HG03159 (cell line): ENCODE measurements around the gene POLR2L.

ENCODE experiments used
- ATAC-seq: cut with Tn5 transposase; IDR thresholded peaks from one replicate; pipeline ENCODE4 v1.9.1; 2021; ENCODE audit warnings: mild to moderate bottlenecking, moderate library complexity; ENCODE audit not compliant: unreplicated experiment

The POLR2L gene

GRCh38 chr11:828506-829175 lies 13.7 kb downstream of the POLR2L start:
- no peak for ATAC-seq

DNA sequence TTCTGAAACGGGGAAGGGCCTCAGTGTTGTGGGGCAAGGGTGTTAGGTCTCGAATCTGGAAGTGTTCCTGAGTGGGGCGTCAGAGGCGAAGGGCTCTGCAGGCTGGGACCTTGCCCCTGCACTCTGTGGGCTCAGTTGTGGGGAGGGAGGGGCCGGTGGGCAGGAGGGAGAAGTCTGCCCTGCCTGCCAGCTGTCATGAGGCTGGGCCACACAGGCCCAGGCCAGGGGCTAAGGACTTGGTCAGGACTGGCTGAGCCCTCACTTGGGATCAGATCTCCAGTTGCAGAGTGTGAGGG lies 14.5 kb downstream of the POLR2L start, which contains the start of gene CRACR2B:
Gene CRACR2B, plus strand, starts transcription at position 23 of the 296 bp plus-strand sequence. CDS start 689 bp downstream, outside the sequence.
- ATAC-seq: no peak

DNA sequence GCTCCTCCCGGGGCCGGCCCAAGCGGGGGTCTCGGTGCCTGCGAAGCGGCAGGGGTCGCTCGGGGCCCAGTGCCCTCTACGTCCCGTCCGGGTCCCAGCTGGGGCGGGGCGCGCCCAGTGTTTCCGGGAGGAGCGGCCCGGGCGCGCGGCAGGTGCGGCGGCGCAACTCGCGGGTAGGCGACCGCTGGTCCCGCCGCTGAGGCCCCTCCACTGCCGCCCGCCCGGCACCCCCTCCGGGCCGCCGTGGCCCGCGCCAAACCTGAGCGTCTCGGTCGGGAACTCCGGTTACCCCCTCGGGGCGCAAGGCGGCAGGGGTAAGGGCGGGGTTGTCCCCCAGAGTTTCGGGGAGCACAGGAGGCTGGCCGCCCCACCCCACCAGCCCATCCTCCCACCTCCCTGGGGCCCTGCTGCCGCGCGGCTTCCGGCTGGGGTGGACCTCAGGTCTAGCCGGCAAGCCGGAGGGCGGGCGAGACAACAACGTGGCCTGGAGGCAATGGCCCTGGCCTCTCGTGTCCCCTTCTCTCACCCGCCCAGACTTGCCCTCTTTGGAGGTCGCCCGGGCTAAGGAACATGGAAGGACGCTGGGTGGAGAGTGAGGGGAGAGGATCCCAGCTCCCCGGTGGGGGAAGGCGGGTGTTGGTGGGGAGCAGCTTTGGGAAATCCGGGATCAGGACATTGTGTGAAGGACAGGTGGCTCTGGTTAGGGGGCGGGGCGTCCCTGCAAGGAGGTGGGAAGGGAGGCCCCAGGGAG lies 15.0 kb downstream of the POLR2L start:
- no peak for ATAC-seq

DNA sequence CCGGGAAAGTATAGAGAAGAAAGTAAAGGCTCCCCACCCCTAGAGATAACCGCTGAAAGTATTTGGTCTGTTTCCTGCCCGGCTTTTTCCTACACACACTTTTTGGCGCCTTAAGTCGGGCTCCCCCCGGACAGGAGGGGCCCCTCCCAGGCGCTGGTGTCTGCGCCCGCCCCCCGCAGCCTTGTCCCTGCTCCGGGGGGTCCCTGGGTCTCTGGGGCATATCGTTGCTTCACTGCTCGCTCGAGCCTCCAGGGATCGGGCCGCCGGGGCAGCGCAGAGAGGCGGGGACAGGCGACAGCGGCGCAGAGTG lies 15.5 kb downstream of the POLR2L start:
- ATAC-seq: no peak

GRCh38 chr11:826227-826621 lies 16.1 kb downstream of the POLR2L start:
- no peak for ATAC-seq

- no peak for ATAC-seq
These were observed 16.7 kb downstream of the POLR2L start for GRCh38 chr11:825366-826226.

DNA sequence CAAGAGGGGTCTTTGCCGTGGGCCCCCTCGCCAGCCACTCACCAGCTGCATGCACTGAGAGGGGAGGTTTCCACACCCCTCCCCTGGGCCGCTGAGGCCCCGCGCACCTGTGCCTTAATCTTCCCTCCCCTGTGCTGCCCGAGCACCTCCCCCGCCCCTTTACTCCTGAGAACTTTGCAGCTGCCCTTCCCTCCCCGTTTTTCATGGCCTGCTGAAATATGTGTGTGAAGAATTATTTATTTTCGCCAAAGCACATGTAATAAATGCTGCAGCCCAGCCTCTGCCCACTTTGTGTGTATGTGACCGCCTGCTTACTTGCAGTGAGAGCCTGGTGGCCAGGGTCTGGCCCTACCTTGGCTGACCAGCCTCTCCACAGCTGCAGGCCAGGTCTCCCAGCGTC lies 17.4 kb downstream of the POLR2L start:
- ATAC-seq: no peak

DNA sequence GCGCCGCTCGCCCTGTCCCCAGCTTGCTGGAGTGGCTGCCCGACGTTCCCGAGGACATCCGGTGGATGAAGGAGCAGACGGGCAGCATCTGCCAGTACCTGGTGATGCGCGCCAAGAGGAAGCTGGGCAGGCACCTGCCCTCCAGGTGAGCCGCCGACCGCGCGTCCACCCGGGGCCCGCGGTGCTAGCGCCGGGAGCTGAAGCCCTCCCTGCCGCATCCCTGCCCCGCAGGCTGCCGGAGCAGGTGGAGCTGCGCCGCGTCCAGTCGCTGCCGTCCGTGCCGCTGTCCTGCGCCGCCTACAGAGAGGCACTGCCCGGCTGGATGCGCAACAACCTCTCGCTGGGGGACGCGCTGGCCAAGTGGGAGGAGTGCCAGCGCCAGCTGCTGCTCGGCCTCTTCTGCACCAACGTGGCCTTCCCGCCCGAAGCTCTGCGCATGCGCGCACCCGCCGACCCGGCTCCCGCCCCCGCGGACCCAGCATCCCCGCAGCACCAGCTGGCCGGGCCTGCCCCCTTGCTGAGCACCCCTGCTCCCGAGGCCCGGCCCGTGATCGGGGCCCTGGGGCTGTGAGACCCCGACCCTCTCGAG lies 17.9 kb downstream of the POLR2L start:
- no peak for ATAC-seq

DNA sequence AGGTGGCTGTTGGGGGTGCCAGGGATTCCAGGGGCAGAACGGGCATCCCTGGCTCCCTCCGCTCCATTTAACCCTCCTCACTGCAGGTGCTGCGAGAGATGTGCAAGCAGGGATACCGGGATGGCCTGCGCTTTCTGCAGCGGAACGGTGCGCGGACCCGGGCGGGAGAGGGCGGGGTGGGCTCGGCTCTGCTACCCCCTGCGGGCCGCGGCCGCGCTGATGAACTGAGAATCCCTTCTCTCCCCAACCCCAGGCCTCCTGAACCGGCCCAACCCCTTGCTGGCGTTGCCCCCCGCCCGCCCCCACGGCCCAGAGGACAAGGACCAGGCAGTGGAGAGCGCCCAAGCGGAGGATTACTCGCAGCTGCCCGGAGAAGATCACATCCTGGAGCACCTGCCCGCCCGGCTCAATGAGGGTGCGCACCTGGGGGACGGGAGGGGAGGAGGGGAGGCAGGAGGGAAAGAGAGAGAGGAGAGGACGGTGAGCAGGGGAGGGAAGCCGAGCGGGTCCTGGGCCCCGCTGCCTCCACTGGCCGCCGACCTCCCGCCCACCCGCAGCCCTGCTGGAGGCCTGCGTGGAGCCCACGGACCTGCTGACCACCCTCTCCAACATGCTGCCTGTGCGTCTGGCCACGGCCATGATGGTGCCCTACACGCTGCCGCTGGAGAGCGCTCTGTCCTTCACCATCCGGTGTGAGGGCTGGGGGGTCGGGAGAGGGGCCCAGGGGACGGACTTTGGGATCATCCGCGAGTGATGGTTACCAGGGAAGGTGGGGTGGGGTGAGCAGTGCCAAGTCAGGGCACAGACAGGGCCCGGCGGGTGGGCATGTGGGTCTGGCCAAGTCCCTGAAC lies 18.7 kb downstream of the POLR2L start:
- no peak for ATAC-seq

DNA sequence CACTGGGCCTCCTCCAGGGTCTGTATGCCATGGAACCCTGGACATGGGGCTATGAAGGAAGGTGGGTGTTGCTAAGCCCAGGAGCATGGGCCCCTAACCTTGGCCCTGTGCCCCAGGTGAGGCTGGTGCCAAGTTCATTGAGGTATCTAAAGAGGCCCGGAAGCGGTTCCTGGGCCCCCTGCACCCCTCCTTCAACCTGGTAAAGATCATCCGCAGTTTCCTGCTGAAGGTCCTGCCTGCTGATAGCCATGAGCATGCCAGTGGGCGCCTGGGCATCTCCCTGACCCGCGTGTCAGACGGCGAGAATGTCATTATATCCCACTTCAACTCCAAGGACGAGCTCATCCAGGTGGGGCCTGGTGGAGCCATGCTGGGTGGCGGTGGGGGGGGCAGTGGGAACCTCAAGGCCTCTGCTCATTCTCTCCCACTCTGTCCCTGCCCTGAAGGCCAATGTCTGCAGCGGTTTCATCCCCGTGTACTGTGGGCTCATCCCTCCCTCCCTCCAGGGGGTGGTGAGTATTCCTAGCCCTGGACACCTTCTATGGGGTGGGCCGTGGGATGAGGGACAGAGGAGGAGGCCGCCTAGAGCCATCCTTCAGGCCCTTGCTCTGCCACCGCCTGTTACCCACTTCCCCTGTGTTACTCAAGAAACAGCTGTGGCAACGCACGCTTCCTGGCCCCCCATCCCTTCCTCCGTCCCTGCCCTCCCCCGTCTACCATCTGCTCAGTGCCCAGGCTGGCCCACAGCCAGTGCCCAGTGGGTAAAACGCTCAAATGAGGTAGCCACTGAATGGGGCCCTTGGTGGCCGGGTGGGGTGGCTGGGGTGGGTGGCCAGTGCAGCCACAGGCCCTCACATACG lies 20.6 kb downstream of the POLR2L start:
- no peak for ATAC-seq

DNA sequence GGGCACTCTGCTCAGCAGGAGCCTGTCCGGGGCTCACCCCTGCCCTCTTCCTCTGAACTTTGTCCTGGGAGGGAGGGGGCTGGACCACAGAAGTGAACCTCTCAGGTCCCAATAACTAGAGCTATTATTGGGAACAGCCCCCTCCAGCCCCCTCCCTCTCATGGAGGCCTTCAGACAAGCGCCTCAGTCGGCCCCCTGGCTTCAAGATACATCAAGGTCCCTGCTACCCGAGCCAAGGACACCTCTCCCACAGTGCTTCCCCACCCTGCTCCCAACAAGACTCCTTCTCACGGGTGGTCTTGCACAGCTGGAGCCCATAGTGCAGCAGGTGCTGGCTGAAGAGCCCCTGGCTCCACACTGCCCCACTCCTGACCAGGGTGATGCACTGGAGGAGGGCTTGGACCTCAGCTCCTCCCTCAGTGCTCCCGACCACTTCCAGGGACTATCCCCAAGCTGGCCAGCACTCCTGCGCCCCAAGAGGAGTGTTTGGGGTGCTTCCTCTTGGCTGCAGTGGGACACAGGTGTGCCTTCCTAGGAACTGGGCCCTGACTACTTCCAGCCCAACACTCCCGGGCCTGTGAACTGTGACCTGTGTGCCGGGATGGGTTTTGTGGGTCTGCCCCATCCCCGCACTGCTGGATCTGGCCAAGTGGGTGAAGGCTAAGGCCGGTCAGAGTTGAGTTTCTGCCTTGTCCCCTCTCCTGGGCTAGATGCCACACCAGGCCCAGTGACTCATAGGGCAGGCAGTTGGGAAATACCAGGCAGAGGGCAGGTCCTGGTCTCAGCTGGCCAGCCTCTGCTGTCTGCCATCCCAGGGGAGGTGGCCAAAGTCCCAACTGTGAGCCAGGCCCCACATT lies 21.4 kb downstream of the POLR2L start:
- ATAC-seq: no peak

GRCh38 chr11:819943-820649 lies 22.2 kb downstream of the POLR2L start:
- peak; percentile 60 for ATAC-seq

GRCh38 chr11:819129-819931 lies 23.0 kb downstream of the POLR2L start:
- ATAC-seq: peak; percentile 54

DNA sequence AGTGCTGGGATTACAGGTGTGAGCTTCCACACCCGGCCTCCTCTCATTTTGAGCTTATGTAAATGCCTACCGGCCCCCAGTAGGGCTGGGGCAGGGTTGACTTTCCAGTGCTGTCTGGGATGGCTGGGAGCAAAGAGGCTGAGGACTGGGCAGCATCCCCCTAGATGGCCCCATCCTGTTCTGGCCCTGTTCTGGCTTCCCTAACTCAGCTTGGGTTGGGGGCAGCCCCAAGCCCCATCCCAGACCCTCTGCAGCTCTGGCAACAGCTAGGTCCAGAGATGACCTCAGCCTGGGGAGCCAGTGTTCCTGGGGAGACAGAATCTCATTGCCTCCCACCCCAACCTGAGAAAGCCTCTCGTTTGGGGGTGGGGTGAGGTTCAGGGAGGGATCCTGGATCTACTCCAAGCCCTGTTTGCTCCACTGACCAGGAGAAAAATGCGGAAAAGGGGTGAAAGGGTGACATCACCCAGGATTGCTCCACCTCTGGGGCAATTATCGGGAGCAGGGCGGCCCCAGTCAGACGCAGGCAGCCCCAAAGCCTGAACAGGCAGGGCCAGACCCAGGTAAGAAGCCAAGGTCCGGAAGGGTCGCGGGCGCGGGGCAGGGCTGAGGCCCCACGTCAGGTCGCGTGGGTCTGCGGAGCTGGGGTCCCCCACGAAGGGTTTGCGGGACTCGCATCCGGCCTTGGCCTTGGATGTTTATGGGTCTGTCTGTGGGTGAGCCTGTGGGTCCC lies 23.8 kb downstream of the POLR2L start, which contains the start of gene PNPLA2:
Gene PNPLA2, plus strand, starts transcription at position 519 of the 733 bp plus-strand sequence. CDS start 805 bp downstream, outside the sequence.
- no peak for ATAC-seq

- ATAC-seq: no peak
These were observed 25.9 kb downstream of the POLR2L start for GRCh38 chr11:816433-816779.

GRCh38 chr11:815675-816432 lies 26.5 kb downstream of the POLR2L start:
- ATAC-seq: no peak
